Measurements from ENCODE around the gene AMBRA1. TPM values are rescaled to one million over a fixed set of nuclear protein-coding genes. Genes with fewer than 3 reads are reported as not detected.

Gene AMBRA1
- total RNA-seq, 1 experiment from 2014 or later = 15.8 TPM

DNA sequence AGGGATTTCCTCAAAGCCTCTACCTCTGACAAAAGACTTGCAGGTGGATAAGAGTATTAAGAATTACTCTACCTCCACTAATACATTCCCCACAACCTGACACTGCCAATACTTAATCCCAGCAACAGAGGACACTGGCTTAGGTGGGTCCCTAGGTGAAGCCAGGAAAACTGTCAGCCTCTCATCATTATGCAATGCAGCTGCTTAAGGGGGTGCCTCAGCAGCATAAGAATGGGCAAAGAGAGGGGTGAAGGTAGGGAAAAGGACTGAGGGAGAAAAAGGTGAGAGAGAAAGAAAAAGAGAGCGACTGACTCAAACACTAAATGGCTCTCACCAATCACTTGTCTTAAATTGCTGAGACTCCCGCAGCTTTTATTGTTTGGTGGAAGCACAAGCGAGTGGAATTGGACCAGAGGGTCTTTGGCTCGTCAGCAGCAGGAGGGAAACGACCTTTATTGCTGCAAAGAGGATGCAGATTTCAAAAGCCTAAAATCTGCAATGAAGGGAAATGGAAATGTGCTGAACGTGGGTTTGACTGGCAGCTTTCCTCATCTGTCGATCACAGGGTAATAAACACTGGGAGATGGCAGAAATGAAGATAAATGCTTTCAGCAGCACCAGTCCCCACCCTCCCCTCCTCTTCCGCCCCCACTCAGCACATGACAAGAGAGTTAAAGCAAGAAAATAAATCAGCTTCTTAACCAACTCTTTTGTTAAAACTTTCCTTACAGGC lies 137.4 kb downstream of the AMBRA1 start:
- CTCF ChIA-PET = no interaction called here
- DNase-seq (no peak), ATAC-seq (no peak)
- no peaks in the 10 kb centered on the region for H4K20me1 ChIP-seq (ENCODE audit: low read length)
- H3K9me2 ChIP-seq (replicated peaks; ENCODE audit: low read length) = no peaks in the 10 kb centered on the region
- intact Hi-C loops (cut with micrococcal nuclease) = no loop called here
- no TSS peak for BruUV-seq (replicated peaks)
- POLR2A ChIA-PET (ENCODE audit: unreplicated experiment) = no interaction called here
- no peak overlapping the region for H3K27ac ChIP-seq (ENCODE audit: low read length)
- TF ChIP-seq CTCF (conservative IDR thresholded peaks at IDR 0.05; ENCODE audit: low read depth, low read length) (no peak), EZH2 (IDR thresholded peaks at IDR 0.05; ENCODE audit: low read length, unreplicated experiment) (no peak), EZH2phosphoT487 (IDR thresholded peaks at IDR 0.05; ENCODE audit: borderline replicate concordance, low read length) (no peak)
- no peaks in the 10 kb centered on the region for H3K79me2 ChIP-seq (ENCODE audit: low read length)
- no peak overlapping the region for H3K4me2 ChIP-seq (ENCODE audit: low read length)
- H3F3A ChIP-seq (ENCODE audit: low read length, unreplicated experiment) = no peaks in the 10 kb centered on the region
- no peaks in the 10 kb centered on the region for H3K9me3 ChIP-seq (ENCODE audit: low read length)
- H3K4me3 ChIP-seq (ENCODE audit: low read length) = no peak overlapping the region
- H3K36me3 ChIP-seq (ENCODE audit: low read depth, low read length) = no peaks in the 10 kb centered on the region
- no peak overlapping the region for H2AFZ ChIP-seq (ENCODE audit: low read length)
- no peaks in the 10 kb centered on the region for H3K27me3 ChIP-seq (ENCODE audit: low read length)
- no peak overlapping the region for H3K9ac ChIP-seq (ENCODE audit: low read length)
- no peaks in the 10 kb centered on the region for H3K4me1 ChIP-seq (ENCODE audit: insufficient read depth, low read length)

- POLR2A ChIA-PET (ENCODE audit: unreplicated experiment) = no interaction called here
- Histone ChIP-seq H3K9me2 (replicated peaks; ENCODE audit: low read length) (no peaks in the 10 kb centered on the region), H3K4me3 (ENCODE audit: low read length) (no peak overlapping the region), H3F3A (ENCODE audit: low read length, unreplicated experiment) (no peaks in the 10 kb centered on the region), H3K27me3 (ENCODE audit: low read length) (no peaks in the 10 kb centered on the region), H3K9ac (ENCODE audit: low read length) (no peak overlapping the region), H3K36me3 (ENCODE audit: low read depth, low read length) (no peaks in the 10 kb centered on the region), H3K4me1 (ENCODE audit: insufficient read depth, low read length) (no peaks in the 10 kb centered on the region), H3K9me3 (ENCODE audit: low read length) (no peaks in the 10 kb centered on the region), H3K27ac (ENCODE audit: low read length) (no peak overlapping the region), H3K4me2 (ENCODE audit: low read length) (no peak overlapping the region), H3K79me2 (ENCODE audit: low read length) (no peaks in the 10 kb centered on the region), H2AFZ (ENCODE audit: low read length) (no peak overlapping the region), H4K20me1 (ENCODE audit: low read length) (no peaks in the 10 kb centered on the region)
- DNase-seq = no peak
- intact Hi-C loops (cut with micrococcal nuclease) = no loop called here
- TF ChIP-seq EZH2 (IDR thresholded peaks at IDR 0.05; ENCODE audit: low read length, unreplicated experiment) (no peak), CTCF (conservative IDR thresholded peaks at IDR 0.05; ENCODE audit: low read depth, low read length) (no peak), EZH2phosphoT487 (IDR thresholded peaks at IDR 0.05; ENCODE audit: borderline replicate concordance, low read length) (no peak)
- CTCF ChIA-PET = no interaction called here
- no peak for ATAC-seq
- no TSS peak for BruUV-seq (replicated peaks)
Observed at GRCh38 chr11:46455834-46456233, 138.0 kb downstream of the AMBRA1 start.

- TF ChIP-seq EZH2phosphoT487 (IDR thresholded peaks at IDR 0.05; ENCODE audit: borderline replicate concordance, low read length) = no peak
- TF ChIP-seq EZH2 (IDR thresholded peaks at IDR 0.05; ENCODE audit: low read length, unreplicated experiment) = no peak
- no peak for TF ChIP-seq CTCF (conservative IDR thresholded peaks at IDR 0.05; ENCODE audit: low read depth, low read length)
- Histone ChIP-seq H4K20me1 (ENCODE audit: low read length) (no peaks in the 10 kb centered on the region), H3K79me2 (ENCODE audit: low read length) (no peaks in the 10 kb centered on the region), H3K36me3 (ENCODE audit: low read depth, low read length) (no peaks in the 10 kb centered on the region), H3K9ac (ENCODE audit: low read length) (no peak overlapping the region), H3K9me2 (replicated peaks; ENCODE audit: low read length) (no peaks in the 10 kb centered on the region), H2AFZ (ENCODE audit: low read length) (no peak overlapping the region), H3K9me3 (ENCODE audit: low read length) (no peaks in the 10 kb centered on the region), H3K4me1 (ENCODE audit: insufficient read depth, low read length) (no peaks in the 10 kb centered on the region), H3F3A (ENCODE audit: low read length, unreplicated experiment) (no peaks in the 10 kb centered on the region), H3K4me2 (ENCODE audit: low read length) (no peak overlapping the region), H3K27me3 (ENCODE audit: low read length) (no peaks in the 10 kb centered on the region), H3K4me3 (ENCODE audit: low read length) (no peak overlapping the region), H3K27ac (ENCODE audit: low read length) (no peak overlapping the region)
- DNase-seq = no peak
- no peak for ATAC-seq
- BruUV-seq (replicated peaks) = no TSS peak
- ChIA-PET POLR2A (ENCODE audit: unreplicated experiment) (no interaction called here), CTCF (no interaction called here)
- intact Hi-C loops (cut with micrococcal nuclease) = no loop called here
Observed at GRCh38 chr11:46452918-46453517, 140.8 kb downstream of the AMBRA1 start.
